Ascending aorta (tissue), 2 donors: ENCODE results near the gene KLRF2. TPM values are rescaled to one million over a fixed set of nuclear protein-coding genes. Genes with fewer than 3 reads are reported as not detected.

ENCODE experiments used
- DNase-seq, 2 donors: peaks; one replicate each; pipeline ENCODE4 v3.0.0-alpha.2; 2019; ENCODE audit warnings: low spot score in 2 of 2
- H3K27ac ChIP-seq, 2 donors: fragments of 200-600 bp; sonication (generic); one replicate each; pipeline ENCODE4 v1.5.1; 2016 to 2017; ENCODE audit warnings: mild to moderate bottlenecking in 1 of 2
- H3K27me3 ChIP-seq: fragments of 200-600 bp; sonication (generic); one replicate; pipeline ENCODE4 v1.5.1; 2017
- H3K36me3 ChIP-seq, 2 donors: fragments of 200-600 bp; sonication (generic); one replicate each; pipeline ENCODE4 v1.5.1; 2016
- H3K4me1 ChIP-seq, 2 donors: fragments of 200-600 bp; sonication (generic); one replicate each; pipeline ENCODE4 v1.5.1; 2016 to 2017; ENCODE audit warnings: mild to moderate bottlenecking in 1 of 2
- H3K4me3 ChIP-seq, 2 donors: fragments of 200-600 bp; sonication (generic); one replicate each; pipeline ENCODE4 v1.5.1; 2016 to 2017; ENCODE audit warnings: mild to moderate bottlenecking in 1 of 2
- H3K9me3 ChIP-seq, 2 donors: fragments of 200-600 bp; sonication (generic); one replicate each; pipeline ENCODE4 v1.5.1; 2016
- intact Hi-C: fragments of 100-400 bp; cut with DNase I; formaldehyde crosslinking; loops from one replicate; pipeline ENCODE4 v1.15.1; 2023
- total RNA-seq: library from RNA; depleted of rRNA; stranded (reverse); fragments of >200 nt; gene quantifications from one replicate; pipeline ENCODE4 v1.1.0, GENCODE V29; 2016
- TF ChIP-seq, protein P1 (sequence below), 3 experiments: fragments of 200-600 bp in 2 of 3; fragments of 450-650 bp in 1 of 3; sonication (generic) in 2 of 3; IDR thresholded peaks; one replicate each; pipeline ENCODE4 v1.5.1; 2016 to 2019; ENCODE audit warnings: antibody characterized with exemption in 3 of 3, mild to moderate bottlenecking in 1 of 3, moderate library complexity in 1 of 3

Gene KLRF2
- total RNA-seq, 1 donor from 2014 or later = not detected

DNA sequence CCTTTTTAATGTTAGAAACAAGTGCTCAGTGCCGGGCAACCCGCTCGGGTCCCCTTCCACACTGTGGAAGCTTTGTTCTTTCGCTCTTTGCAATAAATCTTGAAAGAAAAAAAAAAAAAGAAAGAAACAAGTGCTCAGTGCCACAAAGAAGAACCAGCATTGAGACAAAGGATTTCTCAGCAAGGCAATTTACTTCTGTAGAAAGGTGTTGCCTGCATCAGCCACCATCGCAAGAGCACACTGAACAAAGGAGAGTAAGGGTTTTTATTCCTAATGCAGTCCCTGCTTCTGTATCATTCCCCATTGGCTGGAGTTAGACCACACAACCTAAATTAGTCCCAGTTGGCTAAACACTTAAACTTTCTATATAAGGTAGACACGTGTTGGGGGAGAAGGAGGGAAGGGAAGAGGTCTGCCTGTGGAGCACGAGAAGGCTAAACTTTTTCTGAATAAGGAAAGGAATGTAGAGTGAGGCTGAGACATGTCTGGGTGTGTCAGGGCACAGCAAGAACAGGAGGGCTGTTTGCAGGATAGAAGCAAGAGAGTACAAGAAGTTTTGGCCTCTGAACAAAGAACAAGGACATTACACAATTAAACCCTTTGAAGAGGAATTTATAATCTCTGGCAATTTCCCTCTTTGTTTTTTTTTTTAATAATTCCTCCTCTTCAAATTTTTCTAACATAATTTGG is 21.4 kb downstream of the KLRF2 start:
- H3K4me1 ChIP-seq = no peaks in the 10 kb centered on the region
- no peak for DNase-seq
- no peaks in the 10 kb centered on the region for H3K27me3 ChIP-seq
- H3K27ac ChIP-seq = no peak overlapping the region
- TF ChIP-seq, protein P1, sequence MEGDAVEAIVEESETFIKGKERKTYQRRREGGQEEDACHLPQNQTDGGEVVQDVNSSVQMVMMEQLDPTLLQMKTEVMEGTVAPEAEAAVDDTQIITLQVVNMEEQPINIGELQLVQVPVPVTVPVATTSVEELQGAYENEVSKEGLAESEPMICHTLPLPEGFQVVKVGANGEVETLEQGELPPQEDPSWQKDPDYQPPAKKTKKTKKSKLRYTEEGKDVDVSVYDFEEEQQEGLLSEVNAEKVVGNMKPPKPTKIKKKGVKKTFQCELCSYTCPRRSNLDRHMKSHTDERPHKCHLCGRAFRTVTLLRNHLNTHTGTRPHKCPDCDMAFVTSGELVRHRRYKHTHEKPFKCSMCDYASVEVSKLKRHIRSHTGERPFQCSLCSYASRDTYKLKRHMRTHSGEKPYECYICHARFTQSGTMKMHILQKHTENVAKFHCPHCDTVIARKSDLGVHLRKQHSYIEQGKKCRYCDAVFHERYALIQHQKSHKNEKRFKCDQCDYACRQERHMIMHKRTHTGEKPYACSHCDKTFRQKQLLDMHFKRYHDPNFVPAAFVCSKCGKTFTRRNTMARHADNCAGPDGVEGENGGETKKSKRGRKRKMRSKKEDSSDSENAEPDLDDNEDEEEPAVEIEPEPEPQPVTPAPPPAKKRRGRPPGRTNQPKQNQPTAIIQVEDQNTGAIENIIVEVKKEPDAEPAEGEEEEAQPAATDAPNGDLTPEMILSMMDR (IDR thresholded peaks at IDR 0.05) = no peak
- no peak overlapping the region for H3K4me3 ChIP-seq
- no peaks in the 10 kb centered on the region for H3K9me3 ChIP-seq
- no peaks in the 10 kb centered on the region for H3K36me3 ChIP-seq
- intact Hi-C loops = no loop called here

DNA sequence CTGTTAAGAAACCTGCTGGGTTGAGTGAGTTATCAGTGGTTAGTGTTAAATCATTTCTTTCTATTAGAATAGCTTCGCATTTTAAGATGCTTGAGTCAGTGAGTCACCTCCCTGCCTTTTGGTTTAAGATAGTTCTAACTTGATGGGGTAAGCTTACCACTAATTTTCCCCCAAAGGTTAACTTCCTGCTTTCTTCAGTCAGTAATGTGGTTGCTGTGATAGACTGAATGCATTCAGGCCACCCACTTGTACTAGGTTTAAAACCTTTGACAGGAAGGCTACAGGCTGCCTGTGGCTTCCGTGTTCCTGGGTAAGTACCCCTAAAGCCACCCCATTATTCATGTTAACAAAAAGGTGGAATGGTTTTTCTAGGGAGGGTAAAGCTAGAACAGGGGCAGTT is 25.6 kb downstream of the KLRF2 start:
- intact Hi-C loops = no loop called here
- H3K9me3 ChIP-seq = peaks cover 8 to 11% of the 10 kb centered on the region in 2 donors
- no peak for DNase-seq
- no peak overlapping the region for H3K27ac ChIP-seq
- no peaks in the 10 kb centered on the region for H3K27me3 ChIP-seq
- H3K36me3 ChIP-seq = no peaks in the 10 kb centered on the region
- TF ChIP-seq, protein P1 (IDR thresholded peaks at IDR 0.05) = no peak
- no peak overlapping the region for H3K4me3 ChIP-seq
- no peaks in the 10 kb centered on the region for H3K4me1 ChIP-seq

DNA sequence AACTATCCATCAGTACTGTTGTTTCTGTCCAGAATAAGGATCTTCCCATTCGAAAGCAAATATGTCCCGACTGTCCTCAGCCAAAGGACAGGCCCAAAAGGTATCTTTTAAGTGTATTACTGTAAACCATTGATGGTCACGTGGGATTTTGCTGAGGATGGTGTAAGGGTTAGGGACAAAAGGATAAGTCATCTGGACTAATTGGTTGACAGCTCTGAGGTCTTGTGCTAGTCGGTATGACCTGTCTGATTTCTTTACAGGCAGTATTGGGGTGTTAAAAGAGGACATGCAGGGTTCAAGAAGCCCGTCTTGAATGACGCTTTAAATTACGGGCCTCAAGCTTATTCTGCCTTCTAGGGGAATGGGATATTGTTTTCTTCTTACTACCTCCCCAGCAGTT is 26.5 kb downstream of the KLRF2 start:
- no peaks in the 10 kb centered on the region for H3K4me1 ChIP-seq
- TF ChIP-seq, protein P1 (IDR thresholded peaks at IDR 0.05) = no peak
- peaks cover 8 to 16% of the 10 kb centered on the region in 2 donors for H3K9me3 ChIP-seq
- no peaks in the 10 kb centered on the region for H3K27me3 ChIP-seq
- H3K27ac ChIP-seq = no peak overlapping the region
- DNase-seq = no peak
- no peaks in the 10 kb centered on the region for H3K36me3 ChIP-seq
- intact Hi-C loops = no loop called here
- no peak overlapping the region for H3K4me3 ChIP-seq

DNA sequence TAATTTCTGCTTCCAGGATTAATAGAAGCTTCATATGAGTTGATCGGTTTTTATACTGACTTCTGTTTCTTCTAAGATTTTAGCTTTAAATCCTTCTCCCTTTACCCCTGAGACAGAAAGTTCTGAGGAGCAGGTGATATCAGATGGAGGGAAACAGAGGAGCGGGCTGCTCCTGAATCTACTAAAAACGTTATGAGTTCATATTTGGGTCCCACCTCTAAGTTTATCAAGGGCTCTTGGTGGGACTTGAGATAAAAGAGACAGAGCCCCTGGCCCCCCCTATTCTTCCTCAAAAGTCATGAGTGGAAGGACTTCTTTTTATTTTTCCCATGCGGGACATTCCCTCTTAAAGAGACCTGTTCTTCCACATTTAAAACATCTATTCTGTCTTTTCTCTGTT is 27.1 kb downstream of the KLRF2 start:
- no peak for DNase-seq
- TF ChIP-seq, protein P1 (IDR thresholded peaks at IDR 0.05) = no peak
- Histone ChIP-seq H3K27ac (no peak overlapping the region), H3K36me3 (no peaks in the 10 kb centered on the region), H3K4me1 (no peaks in the 10 kb centered on the region), H3K27me3 (no peaks in the 10 kb centered on the region), H3K4me3 (no peak overlapping the region), H3K9me3 (peaks cover 8 to 16% of the 10 kb centered on the region in 2 donors)
- intact Hi-C loops = no loop called here

DNA sequence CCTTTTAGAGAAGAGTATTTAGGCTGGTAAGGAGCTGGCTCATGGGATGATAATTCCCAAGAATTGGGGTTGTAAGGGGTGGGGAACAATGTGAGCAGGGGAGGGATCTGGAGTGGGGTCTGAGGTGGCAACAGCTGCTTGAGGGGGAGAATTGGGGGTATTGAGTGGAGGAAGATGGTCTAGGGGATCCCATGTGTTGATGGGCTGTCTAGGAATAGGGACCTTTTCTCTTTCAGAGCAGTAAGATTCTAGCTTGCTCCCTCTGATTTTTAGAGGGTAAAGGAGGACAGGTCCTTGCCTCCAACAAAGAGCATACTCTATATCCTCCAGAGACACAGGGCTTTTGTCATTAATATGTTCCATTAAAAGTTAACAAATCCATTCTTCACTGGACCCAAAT is 28.4 kb downstream of the KLRF2 start:
- Histone ChIP-seq H3K9me3 (peaks cover 8 to 16% of the 10 kb centered on the region in 2 donors), H3K4me1 (no peaks in the 10 kb centered on the region), H3K27me3 (no peaks in the 10 kb centered on the region), H3K4me3 (no peak overlapping the region), H3K27ac (no peak overlapping the region), H3K36me3 (no peaks in the 10 kb centered on the region)
- intact Hi-C loops = no loop called here
- no peak for DNase-seq
- TF ChIP-seq, protein P1 (IDR thresholded peaks at IDR 0.05) = no peak
